Activated CD4-positive, alpha-beta memory T cell treated with anti-CD3 and anti-CD28 coated beads for 36 hours (primary cell): Measurements from ENCODE around the gene CCDC107. TPM values are rescaled to one million over a fixed set of nuclear protein-coding genes. Genes with fewer than 3 reads are reported as not detected.

ENCODE experiments used
- CTCF ChIA-PET: fragments of 350-600 bp; sonication (Branson Sonifier 250); formaldehyde crosslinking; loops from one replicate; lab custom pipeline; 2021; ENCODE audit warnings: antibody characterized with exemption, inconsistent platforms; lab: Charles Lee
- POLR2A ChIA-PET: fragments of 350-600 bp; sonication (Branson Sonifier 250); formaldehyde crosslinking; loops from one replicate; lab custom pipeline; 2021; ENCODE audit warnings: antibody characterized with exemption; lab: Charles Lee
- DNase-seq: peaks from one replicate; pipeline ENCODE4 v3.0.0-alpha.2; 2020
- H3K27ac Mint-ChIP-seq: one replicate; pipeline ENCODE4 v1.8.0; 2021; ENCODE audit warnings: mixed read lengths
- H3K27me3 Mint-ChIP-seq: one replicate; pipeline ENCODE4 v1.8.0; 2021; ENCODE audit warnings: mixed read lengths
- H3K36me3 Mint-ChIP-seq: one replicate; pipeline ENCODE4 v1.8.0; 2021; ENCODE audit warnings: mixed read lengths
- H3K4me1 Mint-ChIP-seq: one replicate; pipeline ENCODE4 v1.8.0; 2021; ENCODE audit warnings: low read depth, mixed read lengths
- H3K4me3 Mint-ChIP-seq: one replicate; pipeline ENCODE4 v1.8.0; 2021; ENCODE audit warnings: mild to moderate bottlenecking, mixed read lengths
- H3K9me3 Mint-ChIP-seq: one replicate; pipeline ENCODE4 v1.8.0; 2021; ENCODE audit warnings: mixed read lengths
- intact Hi-C: fragments of 100-400 bp; cut with micrococcal nuclease; formaldehyde crosslinking; loops from one replicate; pipeline ENCODE4 v1.15.1; 2023
- total RNA-seq, 2 experiments: library from RNA; stranded (reverse); gene quantifications; one replicate each; pipeline ENCODE4 v1.2.3, GENCODE V29; 2021

Gene CCDC107
- total RNA-seq, 2 experiments from 2014 or later = 15.0 to 15.7 TPM

DNA sequence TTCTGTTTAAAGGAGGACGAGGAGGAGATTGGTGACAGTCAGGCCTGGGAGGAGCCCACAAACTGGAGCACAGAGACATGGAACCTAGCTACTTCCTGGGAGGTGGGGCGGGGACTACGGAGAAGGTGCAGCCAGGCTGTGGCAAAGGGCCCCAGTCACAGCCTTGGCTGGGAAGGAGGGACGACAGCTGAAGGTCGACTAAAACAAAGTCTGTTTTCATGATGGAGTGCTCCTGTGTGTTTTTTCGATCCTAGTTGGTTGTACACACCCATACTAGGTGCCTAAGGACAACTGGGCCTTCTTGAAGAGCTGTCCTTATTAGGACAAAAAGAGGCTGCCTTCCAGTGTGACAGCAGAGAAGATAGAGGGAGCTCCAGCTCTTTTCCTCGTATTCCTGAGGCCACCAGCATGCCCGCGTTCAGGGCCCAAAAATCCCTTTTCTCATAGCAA is 2.9 kb downstream of the CCDC107 start:
- peaks cover 2% of the 10 kb centered on the region for H3K27me3 Mint-ChIP-seq
- intact Hi-C loops = no loop called here
- DNase-seq = no peak
- H3K4me3 Mint-ChIP-seq = no peak overlapping the region
- peaks cover 41% of the 10 kb centered on the region for H3K36me3 Mint-ChIP-seq
- peaks cover 2% of the 10 kb centered on the region for H3K9me3 Mint-ChIP-seq
- H3K4me1 Mint-ChIP-seq = peaks cover 78% of the 10 kb centered on the region
- peak overlapping the region; percentile 60 for H3K27ac Mint-ChIP-seq
- ChIA-PET CTCF (interaction anchor here (0.9 to 12.1 kb wide), 9 partner anchors 13 to 165 kb away, joined by 3 to 101 read pairs (median 7); partner anchors contain the start of genes CREB3, RGP1 and TLN1), POLR2A (interaction anchor here (1.2 to 1.7 kb wide), 3 partner anchors 11 to 57 kb away, joined by 4 to 6 read pairs (median 4); no protein-coding TSS in a partner anchor)

DNA sequence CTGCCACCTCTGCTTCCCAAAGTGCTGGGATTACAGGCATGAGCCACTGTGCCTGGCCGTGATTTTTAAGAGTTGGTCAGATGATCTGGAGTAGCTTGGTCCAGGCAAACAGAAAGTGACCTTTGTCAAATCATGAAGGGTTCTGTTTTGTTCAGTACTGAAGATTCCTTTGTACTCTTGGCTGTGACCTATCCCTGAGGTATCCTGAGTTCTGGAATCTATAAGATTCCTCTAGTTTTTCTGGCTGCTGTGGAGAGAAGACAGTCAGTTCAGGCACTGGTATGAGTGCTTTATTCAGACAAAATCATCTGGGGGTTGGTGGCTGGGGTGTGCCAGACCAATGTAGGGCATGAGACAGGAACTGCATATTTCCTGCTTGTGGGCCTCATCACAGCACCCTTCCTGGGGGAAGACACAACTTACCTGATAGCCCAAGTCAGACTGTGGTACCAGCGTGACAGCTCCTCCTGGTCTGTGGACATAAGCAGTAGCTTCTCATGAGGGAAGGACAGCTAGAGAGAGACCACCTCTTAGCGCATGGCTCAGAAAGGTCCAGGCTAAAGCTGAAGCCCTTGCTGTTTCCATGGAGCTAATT is 3.8 kb downstream of the CCDC107 start:
- Mint-ChIP-seq H3K9me3 (peaks cover 2% of the 10 kb centered on the region), H3K36me3 (peaks cover 41% of the 10 kb centered on the region), H3K4me3 (peak overlapping the region; percentile 6), H3K27ac (peak overlapping the region; percentile 70), H3K27me3 (peaks cover 2% of the 10 kb centered on the region), H3K4me1 (peaks cover 74% of the 10 kb centered on the region)
- CTCF ChIA-PET = interaction anchor here (1.2 to 12.1 kb wide), 8 partner anchors 14 to 164 kb away, joined by 3 to 101 read pairs (median 12); partner anchors contain the start of genes CREB3 and TLN1
- DNase-seq = peak; percentile 33
- intact Hi-C loops = no loop called here
- POLR2A ChIA-PET = interaction anchor here (1.2 to 1.7 kb wide), 3 partner anchors 12 to 58 kb away, joined by 4 to 6 read pairs (median 4); no protein-coding TSS in a partner anchor

DNA sequence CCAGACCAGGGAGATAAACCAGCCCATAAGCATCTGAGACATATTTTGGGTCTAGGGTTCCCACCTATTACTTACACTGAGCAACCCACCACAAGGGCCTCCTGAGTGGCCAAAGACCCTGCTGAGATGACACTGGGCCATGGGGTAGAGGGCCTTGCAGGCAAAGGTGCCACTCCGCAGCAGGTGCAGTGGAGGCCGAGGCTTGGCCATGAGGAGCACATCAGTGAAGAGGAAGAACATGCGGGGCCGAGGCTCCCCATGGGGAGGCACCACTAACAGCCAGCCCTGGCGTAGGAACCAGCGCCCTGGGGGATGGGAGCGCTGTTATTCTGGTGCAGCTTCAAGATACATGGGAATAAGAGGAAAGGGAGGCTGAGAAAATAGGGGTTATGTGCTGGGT is 4.3 kb downstream of the CCDC107 start:
- Mint-ChIP-seq H3K36me3 (peaks cover 41% of the 10 kb centered on the region), H3K4me1 (peaks cover 68% of the 10 kb centered on the region), H3K27me3 (peaks cover 2% of the 10 kb centered on the region), H3K4me3 (no peak overlapping the region), H3K27ac (peak overlapping the region; percentile 70), H3K9me3 (peaks cover 2% of the 10 kb centered on the region)
- intact Hi-C loops = no loop called here
- no peak for DNase-seq
- ChIA-PET POLR2A (interaction anchor here (1.2 kb wide), 1 partner anchor 59 kb away, joined by 4 read pairs; no protein-coding TSS in a partner anchor), CTCF (interaction anchor here (1.2 to 12.1 kb wide), 4 partner anchors 14 to 94 kb away, joined by 3 to 101 read pairs (median 14); partner anchors contain the start of genes CREB3 and TLN1)

DNA sequence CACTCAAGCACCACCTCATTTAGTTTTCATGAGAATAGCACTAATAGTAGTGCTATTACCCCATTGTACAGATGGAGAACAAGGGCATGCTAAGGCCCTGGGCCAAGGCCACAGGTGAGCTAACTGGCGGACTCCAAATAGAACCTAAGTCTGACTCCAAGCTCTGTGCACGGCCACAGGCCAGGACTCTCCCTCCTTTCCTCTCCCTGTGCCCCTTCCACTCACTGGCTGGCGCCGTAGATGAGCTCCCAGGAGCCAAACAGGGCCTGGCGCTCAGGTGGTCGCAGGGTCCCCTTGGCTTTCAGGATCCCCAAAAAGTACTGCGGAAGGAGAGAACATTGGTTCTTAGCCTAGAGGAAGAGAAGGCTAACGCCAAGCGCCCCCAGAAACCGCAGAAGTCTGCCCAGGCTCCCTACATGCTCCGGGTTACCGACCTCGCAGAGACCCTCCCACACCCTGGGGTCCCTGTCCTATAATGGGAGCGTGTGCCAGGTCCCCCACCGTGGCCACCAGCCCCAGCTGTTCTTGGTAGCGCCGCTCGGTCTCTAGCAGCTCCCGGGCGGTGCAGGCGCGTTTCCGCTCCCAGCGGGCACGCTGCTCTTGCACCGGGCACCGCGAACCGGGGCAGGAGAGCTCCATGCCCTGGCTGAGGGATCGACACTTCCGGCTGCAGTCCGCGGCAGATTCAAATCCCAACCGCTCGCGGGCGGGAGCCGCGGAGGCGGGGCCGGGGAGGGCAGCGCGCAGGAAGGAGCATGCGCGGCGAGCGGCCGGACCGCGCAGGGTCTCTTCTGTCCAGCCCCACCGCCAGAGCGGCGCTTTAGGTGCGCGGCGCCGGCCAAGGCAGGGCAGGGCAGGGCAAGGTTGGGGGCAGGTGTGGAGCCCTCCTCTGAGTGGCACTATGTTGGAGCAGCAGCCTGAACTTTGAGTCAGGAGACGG is 6.7 kb downstream of the CCDC107 start, which contains the start of gene ARHGEF39:
TSS of gene ARHGEF39 (minus strand) at position 665 of the 940 bp plus-strand sequence. CDS start at position 639, 26 bp downstream.
- H3K4me3 Mint-ChIP-seq = peak within 1 kb of the TSS; percentile 84
- no peaks in the 10 kb centered on the region for H3K9me3 Mint-ChIP-seq
- CTCF ChIA-PET = interaction anchor here (0.9 to 12.1 kb wide), 12 partner anchors 11 to 548 kb away, joined by 3 to 101 read pairs (median 8); partner anchors contain the start of genes CREB3, TESK1 and TLN1
- intact Hi-C loops = loop anchor here (2.0 kb wide), 2 partner anchors 18 to 24 kb away; partner anchors contain the start of gene TPM2
- no peaks in the 10 kb centered on the region for H3K27me3 Mint-ChIP-seq
- peaks cover 31% of the 10 kb centered on the region for H3K36me3 Mint-ChIP-seq
- H3K4me1 Mint-ChIP-seq = peaks cover 53% of the 10 kb centered on the region
- peak within 1 kb of the TSS; percentile 73 for H3K27ac Mint-ChIP-seq
- POLR2A ChIA-PET = interaction anchor here (0.8 to 2.0 kb wide), 6 partner anchors 11 to 68 kb away, joined by 3 to 9 read pairs (median 4); partner anchors contain the start of genes CREB3, SIT1 and TLN1
- peak; percentile 89 for DNase-seq

DNA sequence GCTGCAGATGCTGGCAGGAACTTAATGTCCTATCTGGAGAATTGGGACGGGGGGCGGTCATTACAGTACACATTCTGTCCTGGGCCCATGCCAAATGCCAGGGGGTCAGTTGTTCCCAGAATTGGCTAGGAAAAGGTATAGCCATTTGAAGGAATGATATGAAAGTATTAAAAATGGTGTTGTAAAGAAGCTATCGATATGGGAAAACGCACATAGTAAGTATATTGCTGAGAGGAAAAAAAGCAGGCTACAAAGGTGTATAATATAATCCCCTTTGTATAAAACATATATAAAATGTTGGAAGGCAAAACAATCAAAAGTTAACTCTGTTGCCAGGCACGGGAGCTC is 7.4 kb downstream of the CCDC107 start:
- ChIA-PET CTCF (interaction anchor here (0.9 to 12.1 kb wide), 9 partner anchors 10 to 149 kb away, joined by 3 to 101 read pairs (median 11); partner anchors contain the start of genes CREB3, HINT2, TESK1 and TLN1), POLR2A (interaction anchor here (1.3 to 2.0 kb wide), 4 partner anchors 10 to 66 kb away, joined by 4 to 9 read pairs (median 4); partner anchors contain the start of gene SIT1)
- Mint-ChIP-seq H3K4me3 (peak overlapping the region; percentile 84), H3K27me3 (no peaks in the 10 kb centered on the region), H3K9me3 (no peaks in the 10 kb centered on the region), H3K36me3 (peaks cover 25% of the 10 kb centered on the region), H3K4me1 (peaks cover 46% of the 10 kb centered on the region), H3K27ac (peak overlapping the region; percentile 73)
- intact Hi-C loops = loop anchor here (2.0 kb wide), 2 partner anchors 19 to 23 kb away; partner anchors contain the start of gene TPM2
- DNase-seq = no peak

DNA sequence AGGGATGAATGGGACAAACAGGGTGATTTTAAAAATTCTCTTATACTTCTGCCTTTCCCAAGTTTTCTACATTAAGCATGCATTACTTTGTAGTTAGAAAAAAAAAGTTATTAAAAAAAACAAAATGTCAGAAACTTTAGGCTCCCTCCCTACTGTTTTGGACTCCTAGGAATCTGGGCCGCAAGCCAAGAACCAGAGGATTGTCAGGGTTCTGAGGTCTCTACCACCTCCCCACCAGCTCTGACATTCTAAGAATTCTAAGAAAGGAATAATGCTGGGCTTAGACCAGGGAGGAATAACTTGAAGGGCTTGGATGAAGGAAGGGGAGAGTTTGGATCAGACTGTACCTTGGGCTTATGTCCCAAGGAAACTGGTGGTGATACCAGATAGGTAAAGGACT is 8.0 kb downstream of the CCDC107 start:
- no peaks in the 10 kb centered on the region for H3K27me3 Mint-ChIP-seq
- peaks cover 40% of the 10 kb centered on the region for H3K4me1 Mint-ChIP-seq
- no peak overlapping the region for H3K27ac Mint-ChIP-seq
- intact Hi-C loops = no loop called here
- ChIA-PET CTCF (interaction anchor here (1.1 to 12.1 kb wide), 8 partner anchors 9 to 148 kb away, joined by 3 to 101 read pairs (median 12); partner anchors contain the start of genes CREB3, HINT2, TESK1 and TLN1), POLR2A (interaction anchor here (1.5 to 2.0 kb wide), 2 partner anchors 10 to 16 kb away, joined by 4 to 9 read pairs; partner anchors contain the start of gene SIT1)
- H3K4me3 Mint-ChIP-seq = peak overlapping the region; percentile 50
- peaks cover 19% of the 10 kb centered on the region for H3K36me3 Mint-ChIP-seq
- no peak for DNase-seq
- no peaks in the 10 kb centered on the region for H3K9me3 Mint-ChIP-seq

DNA sequence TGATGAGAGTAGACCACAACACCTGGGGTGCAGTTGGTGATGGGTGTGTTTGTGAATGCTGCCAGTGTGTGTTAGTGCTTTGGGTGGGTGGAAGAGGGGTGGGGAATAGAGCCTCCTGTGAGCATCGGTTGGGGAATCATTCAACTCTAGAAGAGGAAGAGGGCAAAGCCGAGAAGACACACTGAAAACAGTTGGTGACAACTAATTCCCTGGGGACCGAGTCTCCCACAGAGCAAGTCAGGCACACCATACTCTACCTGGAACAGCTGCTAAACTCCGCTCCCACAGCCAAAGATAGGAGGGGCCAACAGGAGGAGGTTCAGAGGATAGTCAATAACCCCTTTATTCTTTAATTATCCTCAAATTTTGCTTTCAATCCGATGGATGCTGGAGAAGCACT is 8.5 kb downstream of the CCDC107 start:
- no peaks in the 10 kb centered on the region for H3K27me3 Mint-ChIP-seq
- intact Hi-C loops = no loop called here
- H3K4me1 Mint-ChIP-seq = peaks cover 36% of the 10 kb centered on the region
- no peak overlapping the region for H3K27ac Mint-ChIP-seq
- CTCF ChIA-PET = interaction anchor here (1.1 to 4.3 kb wide), 4 partner anchors 9 to 148 kb away, joined by 3 to 37 read pairs (median 7); partner anchors contain the start of genes CCDC107, HINT2, RMRP and TESK1
- H3K9me3 Mint-ChIP-seq = no peaks in the 10 kb centered on the region
- POLR2A ChIA-PET = no interaction called here
- no peak overlapping the region for H3K4me3 Mint-ChIP-seq
- peaks cover 18% of the 10 kb centered on the region for H3K36me3 Mint-ChIP-seq
- DNase-seq = no peak

DNA sequence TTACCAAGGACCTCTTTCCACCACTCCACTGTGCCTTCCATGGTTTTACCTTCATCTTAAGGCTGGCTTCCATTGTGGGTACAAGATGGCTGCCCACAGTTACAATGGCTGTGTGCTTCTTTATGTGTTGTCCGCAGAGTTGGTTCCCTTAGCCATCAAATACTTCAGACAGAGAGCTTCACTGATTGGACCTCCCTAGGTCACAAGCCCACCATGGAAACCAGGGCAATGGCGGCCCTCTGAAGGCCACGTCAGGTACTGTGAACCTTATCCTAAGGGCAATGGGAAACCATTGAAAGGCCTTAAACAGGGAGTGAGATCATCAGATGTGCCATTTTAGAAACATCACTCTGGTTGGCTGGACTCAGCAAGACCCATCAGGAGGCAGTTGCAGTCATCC is 9.8 kb downstream of the CCDC107 start:
- ChIA-PET POLR2A (no interaction called here), CTCF (interaction anchor here (1.2 to 4.3 kb wide), 2 partner anchors 10 to 28 kb away, joined by 3 to 37 read pairs; partner anchors contain the start of genes CCDC107 and RMRP)
- H3K36me3 Mint-ChIP-seq = peaks cover 5% of the 10 kb centered on the region
- H3K4me1 Mint-ChIP-seq = peaks cover 22% of the 10 kb centered on the region
- intact Hi-C loops = no loop called here
- no peaks in the 10 kb centered on the region for H3K27me3 Mint-ChIP-seq
- no peak for DNase-seq
- no peak overlapping the region for H3K27ac Mint-ChIP-seq
- no peaks in the 10 kb centered on the region for H3K9me3 Mint-ChIP-seq
- H3K4me3 Mint-ChIP-seq = no peak overlapping the region

DNA sequence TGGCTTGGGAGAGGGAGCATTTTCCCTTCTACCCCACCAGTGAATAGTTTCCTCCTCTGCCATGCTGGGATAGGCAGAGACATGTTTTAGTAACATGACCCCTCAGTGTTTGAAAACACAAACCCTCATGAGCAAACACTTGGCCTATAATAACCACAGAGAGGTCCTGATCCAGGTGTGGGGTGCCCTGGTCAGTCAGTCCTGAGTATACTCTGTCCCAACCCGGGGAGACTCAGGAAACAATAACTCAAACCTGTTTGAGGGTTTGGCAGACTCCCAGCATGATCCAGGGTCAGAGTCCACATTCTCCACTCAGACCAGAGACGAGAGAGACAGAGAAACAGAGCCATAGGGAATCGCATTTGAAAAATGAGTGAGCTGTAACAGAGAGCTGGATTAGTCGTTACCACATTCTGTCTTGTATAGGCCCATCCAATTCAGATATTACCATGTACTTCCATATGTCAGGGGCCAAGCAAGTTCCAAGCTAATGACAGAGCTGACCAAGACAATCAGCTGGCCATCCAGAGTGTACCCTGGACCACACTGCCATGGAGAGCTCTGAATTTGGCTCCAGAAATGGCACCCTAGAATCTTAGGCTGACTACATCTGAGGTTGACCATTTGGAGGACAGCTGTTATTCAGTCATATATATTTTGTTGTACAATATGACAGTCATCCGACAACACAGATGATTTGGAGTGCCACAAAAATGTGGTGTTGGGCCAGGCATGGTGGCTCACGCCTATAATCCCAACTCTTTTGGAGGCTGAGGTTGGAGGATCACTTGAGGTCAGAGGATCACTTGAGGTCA is 11.4 kb downstream of the CCDC107 start:
- no peak overlapping the region for H3K27ac Mint-ChIP-seq
- H3K27me3 Mint-ChIP-seq = peaks cover 3% of the 10 kb centered on the region
- ChIA-PET CTCF (interaction anchor here (0.7 to 3.2 kb wide), 5 partner anchors 11 to 163 kb away, joined by 3 to 14 read pairs (median 4); partner anchors contain the start of genes CCDC107 and RMRP), POLR2A (interaction anchor here (1.1 kb wide), 1 partner anchor 11 kb away, joined by 3 read pairs; the partner anchor contains the start of gene CCDC107)
- no peak for DNase-seq
- H3K4me1 Mint-ChIP-seq = peaks cover 11% of the 10 kb centered on the region
- H3K4me3 Mint-ChIP-seq = no peak overlapping the region
- intact Hi-C loops = no loop called here
- H3K9me3 Mint-ChIP-seq = no peaks in the 10 kb centered on the region
- no peaks in the 10 kb centered on the region for H3K36me3 Mint-ChIP-seq
